ENCODE measurements around the gene TNFRSF14. TPM values are rescaled to one million over a fixed set of nuclear protein-coding genes. Genes with fewer than 3 reads are reported as not detected.
A peak's percentile ranks its signal among the peaks of the same experiment; 100 is the strongest.
"Not testable (repeated sequence)": the region's sequence is repeated elsewhere in the genome, so short reads cannot be mapped to it uniquely, and the experiment has no call there.

TNFRSF14 gene
- total RNA-seq, 2 experiments from 2014 or later, result 106 to 111 TPM

DNA sequence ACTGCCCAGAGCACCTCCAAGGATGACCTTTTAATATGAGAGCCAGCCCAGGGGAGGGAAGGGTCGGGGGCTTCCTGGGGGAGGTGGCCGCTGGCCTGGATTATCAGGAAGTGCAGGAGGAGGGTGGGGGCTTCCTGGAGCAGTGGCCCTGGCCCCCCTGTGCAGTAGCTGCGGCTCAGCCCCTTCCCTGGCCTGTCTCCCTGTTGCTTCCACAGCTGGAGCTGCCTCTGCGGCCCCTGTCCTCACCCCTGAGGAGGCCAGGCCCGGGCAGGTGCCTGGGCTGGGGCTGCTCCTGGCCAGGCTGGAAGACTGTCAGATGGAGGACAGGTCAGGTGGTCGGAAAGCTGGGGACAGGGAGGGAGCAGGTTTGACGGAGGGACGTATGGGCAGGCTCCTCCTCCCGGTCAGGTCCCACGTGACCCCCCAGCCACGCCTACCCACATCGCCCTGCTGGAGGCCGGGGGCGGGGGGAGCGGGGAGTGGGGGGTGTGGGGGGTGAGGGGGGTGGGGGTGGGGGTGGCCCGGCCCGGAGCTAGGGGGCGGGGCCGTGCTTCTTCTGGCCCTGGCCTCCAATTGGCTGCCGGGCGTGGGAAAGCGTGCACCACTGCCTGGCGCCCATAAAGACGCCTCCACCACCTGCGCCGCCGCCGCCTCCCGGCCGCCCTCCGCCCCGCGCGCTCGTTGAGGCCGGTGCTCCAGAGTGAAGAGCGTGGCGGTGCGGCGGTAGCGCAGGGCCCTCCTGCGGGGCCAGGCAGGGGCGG is 10.2 kb upstream of the TNFRSF14 start:
- peaks cover 13% of the 10 kb centered on the region for H3K27me3 Mint-ChIP-seq
- no peaks in the 10 kb centered on the region for H3K36me3 Mint-ChIP-seq
- H3K27ac Mint-ChIP-seq, result peak overlapping the region; percentile 98
- CTCF ChIA-PET, result interaction anchor here (1.1 to 6.9 kb wide), 7 partner anchors 10 to 164 kb away, joined by 3 to 95 read pairs (median 10); partner anchors contain the start of genes HES5, MORN1, PANK4 and RER1
- H3K4me3 Mint-ChIP-seq, result peak overlapping the region; percentile 82
- DNase-seq (peak; percentile 95), ATAC-seq (peak; percentile 52)
- H3K9me3 Mint-ChIP-seq (ENCODE audit: low read depth), result no peaks in the 10 kb centered on the region
- peaks cover 19% of the 10 kb centered on the region for H3K4me1 Mint-ChIP-seq

GRCh38 chr1:2546515-2547209 is 9.5 kb upstream of the TNFRSF14 start:
- Mint-ChIP-seq H3K36me3 (no peaks in the 10 kb centered on the region), H3K4me3 (peak overlapping the region; percentile 82), H3K9me3 (ENCODE audit: low read depth) (no peaks in the 10 kb centered on the region), H3K4me1 (peaks cover 17% of the 10 kb centered on the region), H3K27ac (peak overlapping the region; percentile 98), H3K27me3 (peaks cover 7% of the 10 kb centered on the region)
- DNase-seq, result peak; percentile 96
- ATAC-seq, result peak; percentile 62
- CTCF ChIA-PET, result interaction anchor here (1.1 to 6.9 kb wide), 13 partner anchors 9 to 352 kb away, joined by 3 to 95 read pairs (median 14); partner anchors contain the start of genes FAAP20, HES5, MORN1 and PANK4

DNA sequence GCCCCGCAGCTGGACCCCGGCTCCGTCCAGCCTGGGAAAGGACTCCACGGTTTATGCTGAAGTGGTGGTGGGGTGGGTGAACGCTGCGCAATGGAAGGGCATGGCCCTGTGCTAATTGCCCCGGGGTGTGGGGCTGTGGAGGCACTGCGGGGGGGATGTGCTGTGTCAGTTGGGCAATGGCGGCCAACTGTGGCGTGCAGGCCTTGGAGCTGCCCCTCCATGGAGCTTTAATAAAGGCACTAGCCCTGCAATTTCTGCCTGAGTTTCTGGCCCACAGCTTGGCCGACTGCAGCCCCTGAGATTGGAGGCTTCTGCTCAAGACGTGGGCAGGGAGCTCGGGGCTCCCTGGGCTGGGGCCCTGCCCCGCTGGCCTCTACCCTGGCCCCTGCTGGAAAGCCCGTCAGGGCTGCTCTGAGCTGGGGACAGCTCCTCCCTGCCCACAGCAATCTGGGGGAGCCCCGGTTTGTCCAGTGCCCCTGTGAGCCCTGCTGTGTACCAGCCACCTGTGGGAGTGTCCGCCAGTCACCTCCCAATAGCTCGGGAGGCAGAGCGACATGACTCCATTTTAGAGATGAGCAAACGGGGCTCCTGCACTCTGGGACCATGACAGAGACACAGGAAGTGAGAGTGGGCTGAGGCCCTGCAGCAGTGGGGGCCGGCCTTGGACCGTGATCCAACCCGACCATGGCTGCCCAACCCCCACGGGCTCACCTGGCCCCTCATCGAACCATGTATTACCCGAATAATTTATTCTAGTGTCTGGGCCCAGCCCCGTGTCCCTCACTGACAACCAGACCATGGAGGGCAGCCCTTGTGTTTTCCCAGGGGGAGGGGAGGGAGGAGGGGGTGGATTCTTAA is 8.7 kb upstream of the TNFRSF14 start:
- CTCF ChIA-PET, result interaction anchor here (1.0 to 6.9 kb wide), 17 partner anchors 9 to 352 kb away, joined by 3 to 95 read pairs (median 10); partner anchors contain the start of genes FAAP20, MORN1, PANK4 and PEX10

GRCh38 chr1:2548068-2548589 is 8.0 kb upstream of the TNFRSF14 start:
- CTCF ChIA-PET, result interaction anchor here (0.9 to 6.9 kb wide), 19 partner anchors 8 to 353 kb away, joined by 3 to 95 read pairs (median 8); partner anchors contain the start of genes FAAP20, HES5, MORN1 and PANK4
- DNase-seq (peak; percentile 93), ATAC-seq (peak; percentile 25)
- H3K36me3 Mint-ChIP-seq, result no peaks in the 10 kb centered on the region
- peak overlapping the region; percentile 98 for H3K27ac Mint-ChIP-seq
- H3K27me3 Mint-ChIP-seq, result no peaks in the 10 kb centered on the region
- H3K9me3 Mint-ChIP-seq (ENCODE audit: low read depth), result no peaks in the 10 kb centered on the region
- peak overlapping the region; percentile 82 for H3K4me3 Mint-ChIP-seq
- peaks cover 17% of the 10 kb centered on the region for H3K4me1 Mint-ChIP-seq

More for the DNA sequence above, 8.7 kb upstream of the TNFRSF14 start:
- no peaks in the 10 kb centered on the region for H3K36me3 Mint-ChIP-seq
- peak overlapping the region; percentile 98 for H3K27ac Mint-ChIP-seq
- peaks cover 17% of the 10 kb centered on the region for H3K4me1 Mint-ChIP-seq
- peak overlapping the region; percentile 82 for H3K4me3 Mint-ChIP-seq
- H3K27me3 Mint-ChIP-seq, result no peaks in the 10 kb centered on the region
- no peaks in the 10 kb centered on the region for H3K9me3 Mint-ChIP-seq (ENCODE audit: low read depth)
- ATAC-seq, result peak; percentile 32
- DNase-seq, result peak; percentile 88

GRCh38 chr1:2549367-2550029 is 6.7 kb upstream of the TNFRSF14 start:
- Mint-ChIP-seq H3K4me1 (peaks cover 24% of the 10 kb centered on the region), H3K27ac (peak overlapping the region; percentile 98)
- H3K9me3 Mint-ChIP-seq (ENCODE audit: low read depth); ATAC-seq; H3K4me3 Mint-ChIP-seq; H3K36me3 Mint-ChIP-seq; DNase-seq; H3K27me3 Mint-ChIP-seq: not testable (repeated sequence)
- CTCF ChIA-PET, result interaction anchor here (1.7 to 6.9 kb wide), 6 partner anchors 24 to 354 kb away, joined by 5 to 95 read pairs (median 28); partner anchors contain the start of genes FAAP20, PANK4 and PRXL2B

DNA sequence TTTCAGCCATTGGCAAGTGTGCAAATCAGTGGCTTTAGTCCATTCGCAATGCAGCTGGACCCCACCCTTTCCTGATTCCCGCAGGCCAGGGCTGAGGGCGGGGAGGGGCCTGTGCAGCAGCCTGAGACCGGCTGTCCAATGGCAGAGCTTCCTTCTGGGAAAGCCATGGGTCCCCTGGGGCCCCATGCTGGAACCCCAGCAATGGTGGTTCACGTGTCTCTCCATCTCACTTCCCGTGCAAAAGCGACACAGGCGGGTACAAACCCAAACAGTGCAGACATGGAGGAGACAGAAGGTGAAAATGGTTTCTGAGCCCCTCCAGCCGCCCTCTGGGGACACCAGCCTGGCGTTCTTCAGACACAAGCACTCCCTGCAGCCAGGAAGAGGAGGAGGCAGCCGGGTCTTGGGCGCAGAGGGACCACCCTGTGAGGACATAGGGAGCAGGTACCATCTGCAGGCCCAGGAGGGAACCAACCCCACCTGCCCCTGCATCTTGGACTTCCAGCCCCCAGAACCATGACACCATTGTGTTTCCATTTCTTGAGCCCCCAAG is 5.8 kb upstream of the TNFRSF14 start:
- CTCF ChIA-PET, result interaction anchor here (3.4 kb wide), 1 partner anchor 34 kb away, joined by 38 read pairs; the partner anchor contains the start of gene PRXL2B
- Mint-ChIP-seq H3K4me1 (peaks cover 32% of the 10 kb centered on the region), H3K27ac (peak overlapping the region; percentile 68)
- H3K9me3 Mint-ChIP-seq (ENCODE audit: low read depth); DNase-seq; H3K4me3 Mint-ChIP-seq; H3K36me3 Mint-ChIP-seq; H3K27me3 Mint-ChIP-seq; ATAC-seq: not testable (repeated sequence)

- DNase-seq; H3K4me3 Mint-ChIP-seq; ATAC-seq; H3K9me3 Mint-ChIP-seq (ENCODE audit: low read depth); H3K27me3 Mint-ChIP-seq; H3K27ac Mint-ChIP-seq; CTCF ChIA-PET; H3K36me3 Mint-ChIP-seq: not testable (repeated sequence)
- peaks cover 35% of the 10 kb centered on the region for H3K4me1 Mint-ChIP-seq
Observed at GRCh38 chr1:2551544-2551943, 4.6 kb upstream of the TNFRSF14 start.

DNA sequence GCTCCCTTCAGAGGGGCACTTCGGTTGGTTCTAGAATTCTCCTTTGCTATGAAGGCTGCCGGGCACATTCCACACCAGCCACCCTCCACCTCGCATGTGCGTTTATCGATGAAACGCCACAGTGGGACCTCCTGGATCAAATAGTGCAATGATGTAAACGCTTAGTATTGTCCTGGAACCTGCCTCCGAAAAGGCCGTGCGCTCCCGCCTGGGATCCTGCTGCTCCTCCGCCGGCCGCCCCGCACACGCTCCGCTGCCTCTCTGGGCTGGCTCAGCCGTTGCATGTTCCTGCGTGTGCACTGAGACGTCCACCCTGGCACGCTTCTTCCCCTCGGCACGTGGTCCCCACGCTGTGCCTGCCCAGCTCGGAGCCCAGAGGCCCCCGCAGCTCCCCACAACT is 4.0 kb upstream of the TNFRSF14 start:
- Mint-ChIP-seq H3K27me3 (no peaks in the 10 kb centered on the region), H3K4me1 (peaks cover 35% of the 10 kb centered on the region), H3K27ac (no peak overlapping the region), H3K9me3 (ENCODE audit: low read depth) (no peaks in the 10 kb centered on the region), H3K36me3 (peaks cover 5% of the 10 kb centered on the region), H3K4me3 (no peak overlapping the region)
- DNase-seq, result no peak
- no peak for ATAC-seq
- CTCF ChIA-PET, result no interaction called here

GRCh38 chr1:2553076-2553475 is 3.1 kb upstream of the TNFRSF14 start:
- H3K4me3 Mint-ChIP-seq; ATAC-seq; H3K27me3 Mint-ChIP-seq; H3K9me3 Mint-ChIP-seq (ENCODE audit: low read depth); H3K36me3 Mint-ChIP-seq; H3K27ac Mint-ChIP-seq; DNase-seq; CTCF ChIA-PET: not testable (repeated sequence)
- peaks cover 38% of the 10 kb centered on the region for H3K4me1 Mint-ChIP-seq

DNA sequence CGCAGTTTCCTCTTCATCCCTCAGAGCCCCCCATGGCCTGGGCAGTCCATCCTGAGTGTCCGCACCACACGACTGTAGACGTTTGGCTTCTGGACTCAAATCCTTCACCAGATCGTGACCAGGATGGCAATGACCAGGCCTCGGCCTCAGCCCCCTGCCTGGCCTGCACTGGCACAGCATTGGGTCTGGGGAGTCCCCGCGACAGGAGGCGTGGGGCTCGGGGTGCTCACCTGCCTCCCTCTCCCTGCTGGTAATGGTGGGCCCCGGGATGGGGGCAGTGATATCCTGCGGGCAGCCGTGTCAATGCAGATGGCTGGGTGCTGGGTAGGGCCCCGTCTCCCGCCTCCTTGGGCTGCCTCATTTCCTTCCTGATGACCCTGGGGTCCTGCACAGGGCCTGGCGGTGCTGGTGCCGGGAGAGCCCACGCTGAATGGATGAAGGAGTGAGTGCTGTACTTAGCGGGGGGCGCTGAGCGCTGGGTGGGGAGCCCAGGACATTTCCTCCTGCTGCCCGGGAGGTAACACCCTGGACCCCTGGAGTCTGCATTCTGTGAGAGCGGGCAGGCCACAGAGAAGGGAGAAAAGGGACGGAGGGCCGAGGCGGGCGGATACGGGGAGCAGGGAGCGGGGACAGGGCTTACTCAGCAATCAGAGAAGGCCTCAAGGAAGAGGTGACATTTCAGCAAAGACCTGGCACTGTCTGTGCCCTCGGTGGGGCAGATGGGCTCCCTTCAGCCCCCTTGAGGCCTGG is 2.1 kb upstream of the TNFRSF14 start:
- no peak for DNase-seq
- Mint-ChIP-seq H3K27me3 (no peaks in the 10 kb centered on the region), H3K4me1 (peaks cover 38% of the 10 kb centered on the region), H3K36me3 (peaks cover 8% of the 10 kb centered on the region), H3K4me3 (no peak overlapping the region), H3K27ac (peak overlapping the region; percentile 99), H3K9me3 (ENCODE audit: low read depth) (no peaks in the 10 kb centered on the region)
- ATAC-seq, result no peak
- CTCF ChIA-PET, result interaction anchor here (1.0 to 3.7 kb wide), 6 partner anchors 11 to 233 kb away, joined by 3 to 68 read pairs (median 7); partner anchors contain the start of gene PRXL2B

GRCh38 chr1:2554621-2555387 is 1.4 kb upstream of the TNFRSF14 start:
- no peaks in the 10 kb centered on the region for H3K9me3 Mint-ChIP-seq (ENCODE audit: low read depth)
- H3K4me3 Mint-ChIP-seq, result peak overlapping the region; percentile 98
- ATAC-seq (peak; percentile 24), DNase-seq (peak; percentile 79)
- peaks cover 8% of the 10 kb centered on the region for H3K36me3 Mint-ChIP-seq
- peak overlapping the region; percentile 99 for H3K27ac Mint-ChIP-seq
- CTCF ChIA-PET, result interaction anchor here (1.0 to 3.7 kb wide), 12 partner anchors 10 to 234 kb away, joined by 3 to 68 read pairs (median 7); partner anchors contain the start of genes PANK4 and PRXL2B
- no peaks in the 10 kb centered on the region for H3K27me3 Mint-ChIP-seq
- peaks cover 33% of the 10 kb centered on the region for H3K4me1 Mint-ChIP-seq
